GM12864 (cell line): ENCODE data around the gene GCLM.
"Not testable (repeated sequence)": the region's sequence is repeated elsewhere in the genome, so short reads cannot be mapped to it uniquely, and the experiment has no call there.

Source experiments
- DNase-seq: peaks from one replicate; pipeline ENCODE4 v3.0.0-alpha.2; 2011; ENCODE audit warnings: low read depth
- H3K4me3 ChIP-seq: 2 replicates; pipeline ENCODE4 v1.5.1; 2011; ENCODE audit warnings: mild to moderate bottlenecking, low read depth, low read length, control low read depth
- TF ChIP-seq, protein P1 (sequence below): IDR thresholded peaks from 2 replicates; pipeline ENCODE4 v1.5.1; 2011; ENCODE audit warnings: low read depth, mild to moderate bottlenecking, moderate library complexity, low read length, control low read depth, inconsistent platforms; ENCODE audit errors: missing control alignments

The GCLM gene

DNA sequence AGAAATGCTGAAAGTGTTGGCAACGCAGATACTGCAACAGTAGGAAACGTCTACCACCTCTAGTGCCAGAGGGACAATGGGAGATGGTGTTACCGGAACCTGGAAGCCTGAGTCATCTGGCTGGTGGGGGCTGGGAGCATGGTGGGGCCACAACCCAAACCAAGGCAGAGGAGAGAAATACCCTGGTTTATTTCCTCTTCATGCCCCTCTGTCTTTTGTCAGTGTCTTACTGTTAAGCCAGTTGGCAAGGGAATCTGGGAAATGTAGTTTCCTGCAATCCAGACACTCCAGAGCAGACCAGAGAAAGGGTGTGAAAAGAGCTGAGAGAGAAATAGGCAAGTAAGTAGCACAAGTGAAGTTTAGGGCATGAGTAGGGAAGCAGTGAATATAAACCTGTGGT, 45.1 kb downstream of the GCLM start:
- TF ChIP-seq, protein P1, sequence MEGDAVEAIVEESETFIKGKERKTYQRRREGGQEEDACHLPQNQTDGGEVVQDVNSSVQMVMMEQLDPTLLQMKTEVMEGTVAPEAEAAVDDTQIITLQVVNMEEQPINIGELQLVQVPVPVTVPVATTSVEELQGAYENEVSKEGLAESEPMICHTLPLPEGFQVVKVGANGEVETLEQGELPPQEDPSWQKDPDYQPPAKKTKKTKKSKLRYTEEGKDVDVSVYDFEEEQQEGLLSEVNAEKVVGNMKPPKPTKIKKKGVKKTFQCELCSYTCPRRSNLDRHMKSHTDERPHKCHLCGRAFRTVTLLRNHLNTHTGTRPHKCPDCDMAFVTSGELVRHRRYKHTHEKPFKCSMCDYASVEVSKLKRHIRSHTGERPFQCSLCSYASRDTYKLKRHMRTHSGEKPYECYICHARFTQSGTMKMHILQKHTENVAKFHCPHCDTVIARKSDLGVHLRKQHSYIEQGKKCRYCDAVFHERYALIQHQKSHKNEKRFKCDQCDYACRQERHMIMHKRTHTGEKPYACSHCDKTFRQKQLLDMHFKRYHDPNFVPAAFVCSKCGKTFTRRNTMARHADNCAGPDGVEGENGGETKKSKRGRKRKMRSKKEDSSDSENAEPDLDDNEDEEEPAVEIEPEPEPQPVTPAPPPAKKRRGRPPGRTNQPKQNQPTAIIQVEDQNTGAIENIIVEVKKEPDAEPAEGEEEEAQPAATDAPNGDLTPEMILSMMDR, result no peak
- no peak for DNase-seq
- H3K4me3 ChIP-seq, result no peak overlapping the region

DNA sequence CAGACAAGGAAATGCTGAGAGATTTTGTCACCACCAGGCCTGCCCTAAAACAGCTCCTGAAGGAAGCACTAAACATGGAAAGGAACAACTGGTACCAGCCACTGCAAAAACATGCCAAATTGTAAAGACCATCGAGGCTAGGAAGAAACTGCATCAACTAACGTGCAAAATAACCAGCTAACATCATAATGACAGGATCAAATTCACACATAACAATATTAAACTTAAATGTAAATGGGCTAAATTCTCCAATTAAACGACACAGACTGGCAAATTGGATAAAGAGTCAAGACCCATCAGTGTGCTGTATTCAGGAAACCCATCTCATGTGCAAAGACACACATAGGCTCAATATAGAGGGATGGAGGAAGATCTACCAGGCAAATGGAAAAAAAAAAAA, 51.6 kb downstream of the GCLM start:
- not testable (repeated sequence) for H3K4me3 ChIP-seq, DNase-seq

DNA sequence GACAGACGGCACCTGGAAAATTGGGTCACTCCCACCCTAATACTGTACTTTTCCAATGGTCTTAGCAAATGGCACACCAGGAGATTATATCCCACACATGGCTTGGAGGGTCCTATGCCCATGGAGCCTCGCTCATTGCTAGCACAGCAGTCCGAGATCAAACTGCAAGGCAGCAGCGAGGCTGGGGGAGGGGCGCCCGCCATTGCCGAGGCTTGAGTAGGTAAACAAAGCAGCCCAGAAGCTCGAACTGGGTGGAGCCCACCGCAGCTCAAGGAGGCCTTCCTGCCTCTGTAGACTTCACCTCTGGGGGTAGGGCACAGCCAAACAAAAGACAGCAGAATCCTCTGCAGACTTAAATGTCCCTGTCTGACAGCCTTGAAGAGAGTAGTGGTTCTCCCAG, 53.2 kb downstream of the GCLM start:
- DNase-seq, H3K4me3 ChIP-seq: not testable (repeated sequence)

DNA sequence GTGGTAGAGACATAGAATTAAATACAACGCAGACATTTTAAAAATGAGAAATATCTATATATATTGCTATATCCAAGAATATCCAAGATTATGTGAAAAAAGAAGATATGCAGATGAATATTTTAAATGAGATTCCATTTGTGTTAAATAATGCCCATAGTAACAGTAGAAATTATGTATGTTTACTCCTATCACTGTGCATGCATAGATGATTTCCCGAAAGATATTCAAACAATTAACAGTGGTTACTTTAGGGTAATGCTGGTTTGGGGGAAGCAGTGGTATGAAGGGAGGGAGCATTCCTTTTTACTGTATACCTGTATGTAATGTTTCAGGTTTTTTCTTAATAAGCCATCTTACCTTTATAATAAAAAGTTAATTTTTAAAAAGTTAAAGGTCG, 55.3 kb downstream of the GCLM start:
- TF ChIP-seq, protein P1, result no peak
- DNase-seq, result no peak
- no peak overlapping the region for H3K4me3 ChIP-seq

DNA sequence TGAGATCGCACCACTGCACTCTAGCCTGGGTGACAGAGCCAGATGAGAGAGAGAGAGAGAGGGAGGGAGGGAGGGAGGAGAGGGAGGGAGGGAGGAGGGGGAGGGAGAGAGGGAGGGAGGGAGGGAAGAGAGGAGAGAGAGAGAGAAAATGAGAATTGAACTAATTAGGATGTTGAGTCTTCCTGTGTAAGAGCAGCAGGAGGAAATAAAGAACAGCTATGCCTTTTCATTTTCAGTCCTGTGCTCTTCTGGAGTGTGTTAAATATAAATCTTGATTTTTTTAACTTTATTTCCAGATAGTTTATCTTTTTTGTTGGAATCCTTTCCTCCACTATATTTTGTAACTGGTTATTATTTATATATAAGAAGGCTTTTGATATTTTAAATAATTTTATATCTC, 57.4 kb downstream of the GCLM start:
- H3K4me3 ChIP-seq, result no peak overlapping the region
- TF ChIP-seq, protein P1, result no peak
- no peak for DNase-seq

DNA sequence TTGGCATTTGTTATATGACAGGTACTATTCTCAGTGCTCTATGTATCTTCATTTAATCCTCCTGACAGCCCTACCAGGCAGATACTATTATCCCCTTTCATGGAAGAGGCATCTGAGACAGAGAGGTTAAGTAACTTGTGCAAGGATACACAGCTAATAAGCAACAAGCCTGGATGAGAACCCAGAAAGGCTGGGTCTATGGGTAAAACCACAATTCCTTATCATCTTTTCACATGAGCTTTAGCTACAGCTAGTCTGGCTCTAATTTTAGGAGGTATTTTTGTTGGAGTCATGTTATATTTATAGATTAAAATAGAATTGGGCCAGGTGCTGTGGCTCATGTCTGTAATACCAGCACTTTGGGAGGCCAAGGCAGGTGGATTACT, 57.9 kb downstream of the GCLM start:
- H3K4me3 ChIP-seq, result no peak overlapping the region
- DNase-seq, result no peak
- TF ChIP-seq, protein P1, result no peak

DNA sequence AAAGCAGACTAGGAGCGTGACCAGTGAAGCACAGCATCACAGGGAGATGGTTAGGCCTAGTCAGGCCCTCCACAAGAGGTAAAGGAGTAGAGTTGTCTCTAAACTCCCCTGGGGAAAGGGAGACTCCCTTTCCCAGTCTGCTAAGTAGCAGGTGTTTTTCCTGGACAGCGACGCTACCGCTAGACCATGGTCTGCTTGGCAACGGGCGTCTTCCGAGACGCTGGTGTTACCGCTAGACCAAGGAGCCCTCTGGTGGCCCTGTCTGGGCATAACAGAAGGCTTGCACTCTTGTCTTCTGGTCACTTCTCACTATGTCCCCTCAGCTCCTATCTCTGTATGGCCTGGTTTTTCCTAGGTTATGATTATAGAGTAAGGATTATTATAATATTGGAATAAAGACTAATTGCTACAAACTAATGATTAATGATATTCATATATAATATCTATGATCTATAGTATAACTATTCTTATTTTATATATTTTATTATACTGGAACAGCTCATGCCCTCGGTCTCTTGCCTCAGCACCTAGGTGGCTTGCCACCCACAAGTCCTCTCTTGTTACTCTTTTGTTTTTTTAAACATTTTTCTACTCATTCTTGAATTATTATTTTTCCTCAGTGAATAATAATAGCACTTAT, 58.4 kb downstream of the GCLM start:
- not testable (repeated sequence) for DNase-seq, H3K4me3 ChIP-seq
- TF ChIP-seq, protein P1, result peak; percentile 51

DNA sequence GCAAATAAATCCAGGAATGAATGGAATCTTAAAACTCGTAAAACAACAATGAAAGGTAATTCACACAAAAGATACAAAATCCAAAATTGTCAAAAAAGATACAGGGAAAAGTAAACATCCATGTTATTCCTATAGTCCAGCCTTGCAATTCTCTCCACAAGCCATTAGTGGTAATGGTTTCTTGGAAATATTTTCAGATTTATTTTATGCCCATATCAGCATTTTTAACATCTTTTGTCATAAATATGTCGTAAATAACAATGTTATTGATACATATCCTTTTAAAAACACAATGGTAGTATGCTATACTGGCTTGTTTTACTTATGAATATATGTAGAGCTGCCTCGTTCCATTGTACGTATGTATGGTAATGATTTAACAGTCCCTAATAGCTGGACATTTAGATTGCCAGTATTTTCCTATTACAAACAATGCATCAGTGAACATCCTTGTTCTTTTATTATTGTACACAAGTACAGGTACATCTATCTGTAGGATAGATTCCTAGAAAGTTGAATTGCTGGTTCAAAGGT, 60.8 kb downstream of the GCLM start:
- TF ChIP-seq, protein P1, result no peak
- no peak for DNase-seq
- H3K4me3 ChIP-seq, result peak overlapping the region; percentile 75; the same call in 1 of the 2 replicates
